Femur (tissue), 1 donor: ENCODE data around the gene KLHDC1.
"Not testable (repeated sequence)": the region's sequence is repeated elsewhere in the genome, so short reads cannot be mapped to it uniquely, and the experiment has no call there.

Experiments used
- DNase-seq: peaks from one replicate; pipeline ENCODE4 v3.0.0-alpha.2; 2017

The KLHDC1 gene, protein sequence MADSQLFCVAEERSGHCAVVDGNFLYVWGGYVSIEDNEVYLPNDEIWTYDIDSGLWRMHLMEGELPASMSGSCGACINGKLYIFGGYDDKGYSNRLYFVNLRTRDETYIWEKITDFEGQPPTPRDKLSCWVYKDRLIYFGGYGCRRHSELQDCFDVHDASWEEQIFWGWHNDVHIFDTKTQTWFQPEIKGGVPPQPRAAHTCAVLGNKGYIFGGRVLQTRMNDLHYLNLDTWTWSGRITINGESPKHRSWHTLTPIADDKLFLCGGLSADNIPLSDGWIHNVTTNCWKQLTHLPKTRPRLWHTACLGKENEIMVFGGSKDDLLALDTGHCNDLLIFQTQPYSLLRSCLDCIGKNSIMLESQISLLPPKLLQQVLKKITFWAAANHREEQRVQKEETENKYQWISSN

DNA sequence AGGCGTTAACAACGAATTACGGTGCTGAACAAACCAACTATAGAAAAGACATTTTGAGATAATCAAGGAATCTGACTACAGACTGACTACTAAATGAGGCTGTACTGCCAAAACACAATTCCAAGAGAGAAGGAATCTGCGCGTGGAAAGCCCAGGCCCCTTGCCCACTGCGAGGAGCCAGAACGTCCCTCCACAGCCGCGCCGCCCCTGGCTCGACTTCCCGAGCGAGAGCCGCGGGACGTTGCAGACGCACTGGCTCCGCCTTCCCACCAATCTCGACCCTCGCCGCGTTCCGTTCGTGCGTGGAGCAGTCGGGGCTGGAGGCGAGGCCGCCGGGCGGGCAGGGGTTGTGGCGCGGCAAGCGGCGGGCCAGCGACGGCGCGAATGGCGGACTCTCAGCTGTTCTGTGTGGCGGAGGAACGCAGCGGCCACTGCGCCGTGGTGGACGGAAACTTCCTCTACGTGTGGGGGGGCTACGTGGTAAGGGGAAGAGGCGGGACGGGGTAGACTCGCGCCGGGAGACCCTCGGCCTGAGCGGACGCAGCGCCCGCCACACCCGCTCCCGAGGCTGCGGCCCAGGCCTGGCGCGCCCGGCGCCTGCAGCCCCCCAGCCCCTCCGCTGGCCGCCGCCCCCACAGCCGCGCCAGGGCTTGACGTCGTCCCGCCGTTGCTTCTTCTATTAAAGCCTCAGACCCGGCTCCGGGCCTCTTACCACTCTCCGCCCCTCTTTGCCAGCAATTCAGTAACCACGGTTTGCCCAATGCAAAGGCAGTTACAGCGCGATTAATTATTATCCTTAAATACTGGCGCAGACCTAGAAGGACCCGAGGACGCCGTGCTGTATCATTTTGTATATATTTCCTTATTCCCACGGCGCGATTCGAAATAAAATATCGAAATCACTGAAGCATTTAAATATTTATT is at the start of gene KLHDC1:
TSS of gene KLHDC1 (plus strand) at position 310 of the 924 bp plus-strand sequence. CDS start at position 385, 75 bp downstream.
- DNase-seq = peak; percentile 93

DNA sequence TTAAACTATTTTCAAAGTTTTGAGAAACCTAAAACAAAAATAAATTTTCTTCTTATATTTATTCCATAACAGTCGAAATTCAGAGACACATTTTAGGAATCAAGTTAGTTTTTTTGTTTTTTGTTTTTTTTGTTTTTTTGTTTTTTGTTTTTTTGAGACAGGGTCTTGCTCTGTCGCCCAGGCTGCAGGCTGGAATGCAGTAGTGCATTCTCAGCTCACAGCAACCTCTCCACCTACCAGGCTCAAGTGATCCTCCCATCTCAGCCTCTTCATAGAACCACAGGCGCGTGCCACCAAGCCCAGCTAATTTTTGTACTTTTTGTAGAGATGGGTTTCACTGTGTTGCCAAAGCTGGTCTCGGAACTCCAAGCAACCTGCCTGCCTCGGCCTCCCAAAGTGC is 39.4 kb upstream of the KLHDC1 start:
- DNase-seq = no peak

DNA sequence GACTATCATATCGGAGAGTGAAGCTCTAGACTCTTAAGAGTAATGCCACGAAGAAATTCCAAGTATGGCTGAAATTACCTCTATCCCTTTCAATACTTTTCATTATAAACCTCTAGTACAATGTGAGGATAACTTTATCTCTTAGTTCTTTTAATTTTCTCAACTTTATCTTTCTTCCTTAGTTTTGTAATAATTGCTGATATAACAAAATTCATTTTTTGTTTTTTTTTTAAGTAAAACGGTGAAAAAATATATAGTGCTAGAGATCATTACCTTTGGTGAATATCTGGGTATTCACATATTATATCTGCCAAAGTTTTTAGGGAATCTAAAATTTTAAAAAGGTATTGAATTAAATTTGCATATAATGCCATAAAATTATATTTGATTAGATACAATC is 38.4 kb upstream of the KLHDC1 start:
- DNase-seq = no peak

DNA sequence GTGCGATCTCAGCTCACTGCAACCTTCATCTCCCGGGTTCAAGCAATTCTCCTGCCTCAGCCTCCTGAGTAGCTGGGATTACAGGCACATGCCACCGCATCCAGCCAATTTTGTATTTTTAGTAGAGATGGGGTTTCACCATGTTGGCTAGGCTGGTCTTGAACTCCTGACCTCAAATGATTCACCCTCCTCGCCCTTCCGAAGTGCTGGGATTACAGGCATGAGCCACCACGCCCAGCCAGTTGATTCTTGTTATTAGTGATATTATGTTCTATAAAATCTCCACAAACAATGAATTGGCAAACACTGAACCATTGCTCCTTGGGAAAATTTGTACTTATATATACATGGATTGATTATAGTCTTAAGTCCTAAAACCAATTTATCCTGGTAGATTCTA is 35.4 kb upstream of the KLHDC1 start:
- DNase-seq = not testable (repeated sequence)

DNA sequence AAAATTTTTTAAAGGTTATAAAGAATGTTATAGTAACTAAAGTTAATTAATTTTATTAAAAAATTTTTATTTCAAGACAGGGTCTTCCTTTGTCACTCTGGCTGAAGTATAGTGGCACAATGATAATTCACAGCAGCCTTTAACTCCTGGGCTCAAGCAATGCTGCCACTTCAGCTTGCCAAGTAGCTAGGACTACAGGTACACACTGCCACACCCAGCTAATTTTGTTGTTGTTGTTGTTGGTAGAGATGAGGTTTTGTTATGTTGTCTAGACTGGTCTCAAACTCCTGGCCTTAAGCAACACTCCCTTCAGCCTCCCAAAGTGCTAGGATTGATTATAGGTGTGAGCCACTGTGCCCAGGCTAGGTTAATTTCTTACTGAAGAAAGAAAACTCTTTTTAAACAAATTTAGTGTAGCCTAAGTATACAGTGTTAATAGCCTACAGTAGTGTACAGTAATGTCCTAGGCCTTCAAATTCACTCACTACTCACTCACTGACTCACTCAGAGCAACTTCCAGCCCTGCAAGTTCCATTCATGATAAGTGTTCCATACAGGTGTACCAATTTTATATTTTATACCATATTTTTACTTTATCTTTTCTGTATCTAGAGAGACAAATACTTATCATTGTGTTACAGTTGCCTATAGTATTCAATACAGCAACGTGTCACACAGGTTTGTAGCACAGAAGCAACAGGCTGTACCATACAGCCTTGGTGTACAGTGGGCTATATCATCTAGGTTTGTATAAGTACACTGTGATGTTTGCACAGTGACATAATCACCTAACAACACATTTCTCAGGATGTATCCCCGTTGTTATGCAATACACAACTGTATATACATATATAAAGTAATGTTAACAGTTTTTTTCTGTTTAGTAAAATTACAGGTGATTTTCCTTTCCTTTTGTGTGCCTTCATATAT is 33.1 kb upstream of the KLHDC1 start:
- DNase-seq = no peak

DNA sequence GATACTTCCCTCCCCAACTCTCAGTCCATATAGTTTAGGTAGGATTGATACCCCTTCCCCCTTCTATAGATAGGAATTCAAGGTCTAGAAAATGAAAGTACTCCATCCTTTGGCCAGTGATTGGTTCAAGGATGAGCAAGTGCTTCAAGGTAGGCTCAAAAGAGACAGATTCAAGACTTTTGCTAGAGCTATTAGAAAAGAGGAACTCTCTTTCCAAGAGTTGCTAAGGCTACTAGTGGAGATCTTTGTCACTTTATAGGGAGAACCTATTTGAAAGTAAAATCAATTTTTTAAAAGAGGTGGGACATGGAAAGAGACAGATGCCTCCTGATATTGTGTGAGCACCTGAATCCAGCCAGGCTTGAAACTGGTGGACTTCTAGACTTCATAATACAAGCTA is 22.4 kb upstream of the KLHDC1 start:
- DNase-seq = no peak

DNA sequence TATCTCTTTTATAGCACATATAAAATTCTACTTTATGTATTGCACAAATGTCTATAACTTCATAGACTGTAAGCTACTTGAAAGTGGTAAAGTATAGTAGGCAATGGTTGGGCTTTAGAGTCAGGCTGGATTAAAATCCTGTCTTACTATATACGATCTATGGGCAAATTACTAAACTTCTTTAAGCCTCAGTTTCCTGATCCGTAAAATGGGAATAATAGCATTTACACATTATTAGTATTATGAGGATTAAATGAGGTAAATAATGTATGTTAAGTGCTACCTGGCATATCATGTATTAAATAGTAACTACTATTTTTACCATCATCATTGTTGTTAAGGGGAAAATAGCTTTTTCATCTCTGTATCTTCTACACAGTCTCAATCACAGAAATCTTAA is 19.3 kb upstream of the KLHDC1 start:
- no peak for DNase-seq

DNA sequence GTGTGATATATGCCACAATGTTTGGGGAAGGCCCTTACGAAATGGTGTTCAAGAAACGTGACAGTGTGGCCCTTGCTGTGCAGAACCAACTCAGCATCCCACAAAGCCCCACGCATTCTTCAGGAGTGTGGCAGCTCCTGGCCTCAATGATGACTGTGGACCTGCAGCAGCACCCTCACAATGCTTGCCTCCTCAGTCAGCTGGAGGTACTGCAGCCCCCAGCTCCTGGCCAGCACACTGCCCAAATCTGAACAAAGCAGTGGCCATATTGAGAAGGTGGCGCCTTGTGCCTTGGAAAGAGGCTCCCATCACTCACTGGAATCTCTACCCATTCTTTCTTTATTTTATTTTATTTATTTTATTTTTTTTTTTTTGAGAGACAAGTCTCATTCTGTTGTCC is 15.3 kb upstream of the KLHDC1 start:
- no peak for DNase-seq

DNA sequence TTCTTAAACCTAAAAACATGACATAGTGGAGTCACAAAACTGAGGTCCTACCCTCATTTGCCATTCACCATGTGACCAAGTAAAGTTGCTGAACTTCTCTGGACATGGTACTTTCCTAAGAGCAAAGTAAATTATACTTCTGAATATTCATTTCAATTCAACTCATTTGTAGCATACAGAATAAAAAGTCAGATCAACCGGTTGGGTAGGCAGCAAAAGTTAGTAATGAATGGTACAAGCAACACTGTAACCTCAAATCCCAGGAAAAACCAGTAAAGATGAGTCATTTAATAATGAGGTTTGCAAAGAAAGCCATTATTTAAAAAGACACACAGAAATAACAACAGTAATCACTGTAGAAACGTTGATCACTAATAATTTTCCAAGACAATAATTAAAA is 13.6 kb upstream of the KLHDC1 start:
- DNase-seq = no peak

DNA sequence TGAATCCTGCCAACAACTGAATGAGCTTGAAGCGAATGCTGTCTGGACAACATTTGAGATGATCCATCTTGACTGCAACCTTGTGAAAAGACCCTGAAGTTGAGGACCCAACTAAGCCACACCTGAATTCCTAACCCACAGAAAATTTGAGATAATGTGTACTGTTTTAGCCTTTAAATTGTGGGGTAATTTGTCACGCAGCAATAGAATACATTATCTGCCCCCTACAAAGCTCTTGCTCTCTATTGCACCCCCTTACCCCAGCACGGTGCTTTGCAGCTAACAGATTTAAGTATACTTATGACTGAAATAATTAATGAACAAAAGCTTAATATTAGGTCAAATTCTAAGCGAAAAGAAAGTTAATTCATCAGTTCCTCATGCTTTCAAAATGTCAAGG is 6.5 kb upstream of the KLHDC1 start:
- DNase-seq = no peak

DNA sequence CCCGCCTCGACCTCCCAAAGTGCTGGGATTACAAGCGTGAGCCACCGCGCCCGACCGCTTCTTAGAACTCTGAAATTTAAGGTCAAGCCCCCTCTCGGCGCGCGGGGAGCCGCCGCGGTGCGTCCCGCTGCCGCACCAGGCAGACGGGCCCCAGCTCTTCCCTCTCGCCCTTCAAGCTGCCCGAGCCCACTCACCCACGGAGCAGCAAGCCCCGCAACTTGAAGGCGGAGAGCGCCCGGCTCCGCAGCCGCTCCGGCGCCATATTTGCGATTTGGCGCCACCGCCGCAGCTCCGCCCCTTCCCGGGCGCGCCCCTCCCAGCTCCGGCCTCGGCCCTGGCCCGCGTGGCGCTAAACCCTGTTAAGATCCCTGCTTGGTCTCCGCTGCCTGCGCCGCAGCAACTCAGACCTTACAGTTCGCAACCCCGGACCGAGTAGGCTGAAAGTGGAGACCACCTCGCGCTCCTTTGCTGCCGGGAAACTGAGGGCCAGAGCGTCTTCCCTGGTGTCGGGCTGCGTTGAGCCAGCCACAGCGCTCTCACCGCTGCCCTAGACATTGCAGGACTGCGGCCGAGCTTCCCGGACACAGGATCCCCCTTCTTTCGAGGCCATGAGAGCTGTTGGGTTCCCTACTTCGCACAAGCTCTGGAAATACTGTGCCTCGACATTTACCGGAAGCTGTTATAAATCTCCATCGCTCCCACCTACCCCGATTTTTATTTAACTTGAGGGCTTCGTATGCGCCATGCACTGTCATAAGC is 4.8 kb upstream of the KLHDC1 start, which contains the start of gene POLE2:
TSS of gene POLE2 (minus strand) at position 273 of the 759 bp plus-strand sequence. CDS start at position 262, 11 bp downstream.
- peak; percentile 88 for DNase-seq

DNA sequence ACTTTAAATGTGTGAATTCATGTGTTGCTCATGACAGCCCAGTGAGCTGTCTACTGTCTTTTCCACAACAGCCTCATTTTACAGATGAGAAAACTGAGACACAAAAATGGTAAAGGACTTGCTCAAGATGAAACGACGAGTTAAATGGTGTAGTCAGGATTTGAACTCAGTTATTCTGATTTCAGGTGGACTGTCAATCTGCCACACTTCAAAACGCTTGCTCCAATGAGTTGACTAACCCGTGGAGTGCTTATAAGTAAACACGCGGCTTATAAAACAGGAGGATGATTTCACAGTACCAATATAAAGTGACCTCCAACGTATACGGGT is 4.3 kb upstream of the KLHDC1 start:
- DNase-seq = no peak

DNA sequence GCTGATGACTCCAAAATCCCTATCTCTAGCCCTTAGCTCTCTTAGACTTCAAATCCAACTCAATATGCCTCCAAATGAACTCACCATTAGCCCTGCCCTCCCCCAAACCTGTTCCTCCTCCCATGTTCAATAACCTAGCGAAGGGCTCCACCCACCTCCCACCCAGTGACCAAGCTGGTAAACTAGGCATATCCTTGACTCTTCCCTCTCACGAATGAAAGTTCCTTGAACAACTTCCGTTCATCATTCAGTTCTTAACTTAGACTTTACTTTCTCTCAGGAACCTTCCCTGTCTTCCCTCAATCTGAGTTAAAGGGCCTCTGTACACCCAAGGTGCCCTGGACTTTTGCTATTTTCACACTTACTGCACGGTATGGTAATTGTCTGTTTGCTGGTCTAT is 1.9 kb upstream of the KLHDC1 start:
- no peak for DNase-seq

DNA sequence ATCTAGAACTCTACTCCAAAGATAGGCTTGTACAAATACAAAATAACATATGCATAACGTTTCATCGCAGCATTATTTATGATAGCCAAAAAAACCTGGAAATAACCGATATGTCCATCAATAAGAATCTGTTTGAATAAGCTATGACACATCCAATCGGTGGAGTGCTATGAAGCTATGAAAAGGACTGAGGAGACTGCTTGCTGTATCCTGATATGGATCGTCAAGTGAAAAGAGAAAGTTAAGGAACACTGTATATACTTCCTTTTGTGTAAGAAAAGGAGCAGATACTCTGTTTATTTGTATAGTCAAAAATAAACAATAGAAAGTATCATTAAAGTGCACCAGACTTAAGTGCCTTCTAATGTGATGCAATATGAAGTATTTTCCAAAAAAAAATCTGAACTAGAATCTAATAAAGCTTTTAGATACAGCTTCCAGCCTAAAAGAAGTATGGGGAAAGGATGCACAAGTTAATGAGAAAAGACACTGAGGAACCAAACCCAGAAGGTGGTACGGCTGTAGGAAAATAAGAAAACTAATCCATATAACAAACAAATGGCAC is 645 bp upstream of the KLHDC1 start:
- no peak for DNase-seq

DNA sequence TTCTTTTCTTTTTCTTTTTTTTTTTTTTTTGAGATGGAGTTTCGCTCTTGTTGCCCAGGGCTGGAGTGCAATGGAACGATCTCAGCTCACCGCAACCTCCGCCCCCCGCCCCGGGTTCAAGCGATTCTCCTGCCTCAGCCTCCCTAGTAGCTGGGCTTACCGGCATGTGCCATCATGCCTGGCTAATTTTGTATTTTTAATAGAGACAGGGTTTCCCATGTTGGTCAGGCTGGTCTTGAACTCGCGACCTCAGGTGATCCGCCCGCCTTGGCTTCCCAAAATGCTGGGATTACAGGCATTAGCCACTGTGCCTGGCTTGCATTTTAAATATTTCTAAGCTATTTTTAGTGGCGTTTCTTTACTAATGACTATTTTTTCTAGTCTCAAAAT is 810 bp downstream of the KLHDC1 start:
- DNase-seq = peak; percentile 36

DNA sequence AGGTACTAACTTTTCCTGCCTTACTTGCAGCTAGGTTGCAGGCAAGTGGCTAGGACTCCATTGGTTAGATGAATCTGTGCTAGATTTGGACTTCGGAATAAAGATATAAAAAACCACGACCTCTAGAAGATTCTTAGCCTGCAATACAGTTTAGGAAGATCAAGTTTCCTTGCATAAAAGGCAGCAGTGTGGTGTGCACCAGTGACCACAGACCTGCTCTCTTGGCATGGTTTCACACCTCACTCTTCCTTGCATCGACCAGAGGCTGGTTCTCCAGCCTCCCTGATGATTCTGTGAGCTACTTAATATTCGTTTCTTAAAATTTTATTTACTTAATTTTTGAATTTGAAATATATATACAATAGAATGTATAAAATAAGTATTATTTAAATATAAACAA is 9.8 kb downstream of the KLHDC1 start:
- no peak for DNase-seq

DNA sequence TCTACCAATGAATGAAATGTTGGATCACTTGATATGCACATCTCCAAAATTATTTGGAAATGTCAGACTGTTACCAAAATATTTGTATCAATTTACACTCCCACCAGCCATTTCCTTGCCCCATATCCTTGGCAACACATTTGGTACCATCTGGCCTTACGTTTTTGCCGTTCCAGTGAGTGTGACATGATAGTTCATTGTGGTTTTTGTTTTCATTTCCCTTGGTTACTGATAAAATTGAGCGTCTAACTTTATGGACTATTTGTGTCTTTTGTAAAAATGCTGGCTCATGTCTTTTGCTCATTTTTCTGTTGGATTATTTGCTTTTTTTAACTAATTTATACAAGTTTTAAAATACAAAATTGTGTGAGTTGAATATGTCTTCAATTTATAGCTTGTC is 11.0 kb downstream of the KLHDC1 start:
- DNase-seq = no peak

DNA sequence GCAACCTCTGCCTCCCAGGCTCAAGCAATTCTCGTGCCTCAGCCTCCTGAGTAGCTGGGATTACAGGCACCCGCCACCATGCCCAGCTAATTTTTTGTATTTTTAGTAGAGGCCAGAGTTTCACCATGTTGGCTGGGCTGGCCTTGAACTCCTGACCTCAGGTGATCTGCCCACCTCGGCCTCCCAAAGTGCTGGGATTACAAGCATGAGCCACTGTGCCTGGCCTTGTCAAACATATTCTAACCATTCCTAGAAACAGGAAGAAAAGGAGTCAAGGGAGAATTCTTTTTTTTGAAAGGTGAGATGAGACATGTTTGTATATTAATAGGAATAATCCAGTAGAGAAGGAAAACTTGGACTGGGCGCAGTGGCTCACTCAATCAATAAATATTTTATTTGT is 11.6 kb downstream of the KLHDC1 start:
- not testable (repeated sequence) for DNase-seq

DNA sequence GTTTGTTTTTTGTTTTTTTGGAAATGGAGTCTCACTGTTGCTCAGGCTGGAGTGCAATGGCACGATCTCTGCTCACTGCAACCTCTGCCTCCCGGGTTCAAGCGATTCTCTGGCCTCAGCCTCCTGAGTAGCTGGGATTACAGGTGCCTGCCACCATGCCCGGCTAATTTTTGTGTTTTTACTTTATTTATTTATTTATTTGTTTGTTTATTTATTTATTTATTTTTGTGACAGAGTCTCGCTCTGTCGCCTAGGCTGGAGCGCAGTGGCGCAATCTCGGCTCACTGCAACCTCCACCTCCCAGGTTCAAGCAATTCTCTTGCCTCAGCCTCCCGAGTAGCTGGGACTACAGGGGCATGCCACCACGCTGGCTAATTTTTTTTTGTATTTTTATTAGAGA is 18.1 kb downstream of the KLHDC1 start:
- DNase-seq = not testable (repeated sequence)

DNA sequence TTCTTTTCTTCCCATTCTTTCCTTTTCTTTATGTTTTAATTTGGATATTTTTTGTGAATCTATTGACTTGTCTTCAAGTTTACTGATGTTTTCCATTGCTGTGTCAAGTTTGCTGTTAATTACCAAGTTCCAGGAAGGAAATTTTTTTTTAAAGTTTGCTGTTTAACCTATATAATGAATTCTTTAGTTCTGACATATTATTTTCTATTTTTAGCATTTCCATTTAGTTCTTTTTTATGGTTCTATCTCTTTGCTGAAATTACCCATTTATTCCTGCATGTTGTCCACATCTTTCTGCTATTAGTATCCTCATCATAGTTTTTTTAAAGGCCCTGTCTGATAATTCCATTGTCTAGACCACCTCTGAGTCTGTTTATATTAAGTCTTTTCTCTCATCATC is 27.8 kb downstream of the KLHDC1 start:
- no peak for DNase-seq

DNA sequence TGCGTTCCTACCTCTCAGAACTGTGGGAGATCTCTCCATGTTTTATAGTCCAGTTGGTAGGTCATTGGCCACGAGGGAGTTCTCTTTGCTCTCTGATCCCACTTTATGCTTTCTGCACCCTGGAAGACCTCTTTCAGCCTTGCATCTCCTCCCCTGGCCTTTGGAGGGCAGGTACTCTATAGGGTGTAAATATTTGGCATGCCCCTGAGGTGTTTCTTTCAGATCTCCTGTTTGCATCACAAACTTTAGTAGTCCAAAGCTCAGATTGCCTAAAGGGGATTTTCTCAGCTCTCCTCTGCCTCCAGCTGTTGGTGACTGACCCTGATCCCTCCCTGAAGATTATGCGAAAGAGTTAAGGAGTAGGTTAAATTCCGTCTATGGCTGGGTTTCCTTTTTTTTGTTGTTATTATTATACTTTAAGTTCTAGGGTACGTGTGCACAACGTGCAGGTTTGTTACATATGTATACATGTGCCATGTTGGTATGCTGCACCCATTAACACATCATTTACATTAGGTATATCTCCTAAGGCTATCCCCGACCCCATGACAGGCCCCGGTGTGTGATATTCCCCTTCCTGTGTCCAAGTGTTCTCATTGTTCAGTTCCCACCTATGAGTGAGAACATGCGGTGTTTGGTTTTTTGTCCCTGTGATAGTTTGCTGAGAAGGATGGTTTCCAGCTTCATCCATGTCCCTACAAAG is 29.0 kb downstream of the KLHDC1 start:
- DNase-seq = not testable (repeated sequence)
